K562 treated with DMSO at 1 percent for 4 hours (cell line): ENCODE measurements around the gene ZNF550. TPM values are rescaled to one million over a fixed set of nuclear protein-coding genes. Genes with fewer than 3 reads are reported as not detected.

Experiments
- total RNA-seq: library from RNA; unstranded; fragments of 300-600 nt; gene quantifications from 2 replicates; pipeline ENCODE4 v1.2.3, GENCODE V29; 2022; ENCODE audit not compliant: insufficient read depth

The ZNF550 gene
- 2.7 and 6.8 TPM in 2 replicates for total RNA-seq

GRCh38 chr19:57559404-57560025, at the start of gene ZNF550:
Gene ZNF550, minus strand, starts transcription at chr19:57559863. Its CDS starts 181 bp downstream, at chr19:57559682.

GRCh38 chr19:57599761-57600383, 40.2 kb upstream of the ZNF550 start, which contains the start of gene ZNF530:
Gene ZNF530, plus strand, starts transcription at chr19:57599885. Its CDS starts 4,461 bp downstream, at chr19:57604346.

GRCh38 chr19:57583521-57584416, 24.1 kb upstream of the ZNF550 start, which contains the start of gene ZIK1:
Gene ZIK1, plus strand, starts transcription at chr19:57584145. Its CDS starts 212 bp downstream, at chr19:57584357.

GRCh38 chr19:57578487-57579205, 19.0 kb upstream of the ZNF550 start, which contains the start of gene ZNF416:
Gene ZNF416, minus strand, starts transcription at chr19:57578911. Its CDS starts 207 bp downstream, at chr19:57578704.

GRCh38 chr19:57527136-57527881, 32.4 kb downstream of the ZNF550 start, which contains the start of gene ZNF549:
Gene ZNF549, plus strand, starts transcription at chr19:57527356. Its CDS starts 218 bp downstream, at chr19:57527574.

GRCh38 chr19:57499680-57500395, 59.8 kb downstream of the ZNF550 start, which contains the start of gene ZNF773:
Gene ZNF773, plus strand, starts transcription at chr19:57499938. Its CDS starts 143 bp downstream, at chr19:57500081.

GRCh38 chr19:57487477-57488298, 72.0 kb downstream of the ZNF550 start, which contains the start of gene ZNF419:
Gene ZNF419, plus strand, starts transcription at chr19:57487750. Its CDS starts 201 bp downstream, at chr19:57487951.

Other genes starting within 250 kb of the ZNF550 start
- 0.71 TPM in 1 of 2 replicates, not detected in the other for gene ZNF543, start 239.4 kb downstream of the ZNF550 start, total RNA-seq
- 3.1 and 4.0 TPM in 2 replicates for gene ZNF304, start 208.6 kb downstream of the ZNF550 start, total RNA-seq
- gene TRAPPC2B, start 196.3 kb downstream of the ZNF550 start, total RNA-seq, result 5.5 and 7.3 TPM in 2 replicates
- gene ZNF547, start 196.3 kb downstream of the ZNF550 start, total RNA-seq, result 0.42 and 1.0 TPM in 2 replicates
- gene ZNF548, start 170.0 kb downstream of the ZNF550 start, total RNA-seq, result 3.1 and 6.6 TPM in 2 replicates
- gene ZNF17, start 148.7 kb downstream of the ZNF550 start, total RNA-seq, result 0.82 and 1.4 TPM in 2 replicates
- gene ZNF749, start 124.5 kb downstream of the ZNF550 start, total RNA-seq, result 4.7 and 5.6 TPM in 2 replicates
- gene VN1R1, start 102.7 kb downstream of the ZNF550 start, total RNA-seq, result not detected in 2 replicates
- 0.24 and 0.67 TPM in 2 replicates for gene ZNF772, start 82.3 kb downstream of the ZNF550 start, total RNA-seq
- gene ZNF419, start 72.1 kb downstream of the ZNF550 start, total RNA-seq, result 1.6 and 3.4 TPM in 2 replicates
- gene ZNF773, start 59.9 kb downstream of the ZNF550 start, total RNA-seq, result 0.31 and 5.2 TPM in 2 replicates
- gene ZNF549, start 32.5 kb downstream of the ZNF550 start, total RNA-seq, result 0.29 TPM in 1 of 2 replicates, not detected in the other
- 1.1 TPM in 2 replicates for gene ZNF416, start 19.0 kb upstream of the ZNF550 start, total RNA-seq
- gene ZIK1, start 24.3 kb upstream of the ZNF550 start, total RNA-seq, result 1.0 TPM in 1 of 2 replicates, not detected in the other
- gene ZNF530, start 40.0 kb upstream of the ZNF550 start, total RNA-seq, result 1.8 and 7.1 TPM in 2 replicates
- gene ZNF134, start 54.4 kb upstream of the ZNF550 start, total RNA-seq, result 5.9 and 9.4 TPM in 2 replicates
- 3.6 and 9.4 TPM in 2 replicates for gene ZNF211, start 73.3 kb upstream of the ZNF550 start, total RNA-seq
- not detected in 2 replicates for gene ZSCAN4, start 109.1 kb upstream of the ZNF550 start, total RNA-seq
- gene ZNF551, start 122.1 kb upstream of the ZNF550 start, total RNA-seq, result 1.8 and 2.2 TPM in 2 replicates
- not detected in 2 replicates for gene ZNF154, start 149.3 kb upstream of the ZNF550 start, total RNA-seq
- 1.2 and 3.0 TPM in 2 replicates for gene ZNF671, start 167.8 kb upstream of the ZNF550 start, total RNA-seq
- 5.8 and 7.1 TPM in 2 replicates for gene ZNF776, start 187.0 kb upstream of the ZNF550 start, total RNA-seq
- gene ZNF586, start 209.8 kb upstream of the ZNF550 start, total RNA-seq, result 1.4 and 1.7 TPM in 2 replicates